HPDE6-E6E7 (cell line): Measurements from ENCODE around the gene MED22.
A peak's percentile ranks its signal among the peaks of the same experiment; 100 is the strongest.

Source experiments
- DNase-seq: peaks from one replicate; pipeline ENCODE4 v3.0.0; 2011; ENCODE audit warnings: missing footprints; ENCODE audit errors: extremely low spot score

Gene MED22

DNA sequence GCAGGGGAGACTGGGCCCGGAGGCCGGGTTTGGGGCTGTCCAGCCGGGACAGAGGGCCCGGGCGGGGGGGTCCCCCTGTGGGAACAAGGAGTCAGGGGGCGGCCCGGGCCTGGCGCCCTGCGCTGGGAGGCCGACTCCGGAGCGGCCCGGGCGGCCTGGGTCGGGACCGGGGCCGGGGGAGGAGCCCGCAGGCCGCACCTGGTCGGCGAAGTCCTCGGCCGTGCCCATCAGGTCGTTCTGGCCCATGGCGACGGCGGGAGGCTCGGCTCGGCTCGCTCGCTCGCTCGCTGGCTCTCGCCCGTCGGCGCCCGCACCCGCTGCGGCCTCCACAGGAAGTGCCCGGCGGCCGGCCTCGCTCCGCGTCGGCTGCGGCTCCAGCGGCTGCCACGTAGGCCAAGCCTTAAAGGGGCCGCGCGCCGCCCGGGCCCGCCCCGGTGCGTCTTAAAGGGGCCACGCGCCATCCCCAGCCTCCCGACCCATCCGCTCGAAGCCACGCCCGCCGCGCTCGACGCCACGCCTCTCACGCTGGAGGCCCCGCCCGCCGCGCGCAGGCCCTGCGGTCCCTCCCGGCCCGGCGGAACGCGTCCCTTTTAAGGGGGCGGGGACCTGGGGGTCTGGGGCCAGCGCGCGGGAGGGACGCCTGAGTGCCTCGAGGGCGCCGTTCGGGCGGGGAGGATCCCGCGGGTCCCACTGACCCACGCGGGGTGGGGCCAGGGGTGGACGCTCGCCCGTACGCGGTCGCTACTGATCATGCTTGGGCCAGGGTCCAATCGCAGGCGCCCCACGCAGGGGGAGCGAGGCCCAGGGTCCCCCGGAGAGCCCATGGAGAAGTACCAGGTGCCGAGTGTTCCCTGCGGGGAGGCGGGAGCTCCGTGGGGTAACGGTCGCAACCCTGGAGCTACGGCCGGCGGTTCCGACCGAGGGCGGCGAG, 28.1 kb upstream of the MED22 start, which contains the start of the genes STKLD1 and SURF4:
Gene STKLD1 (plus strand): TSS at position 643 of the 931 bp plus-strand sequence. CDS start 108 bp downstream, at position 751.
Gene SURF4 (minus strand): TSS at position 337 of the 931 bp plus-strand sequence. CDS start 91 bp downstream, at position 246.
- peak; percentile 99 for DNase-seq

DNA sequence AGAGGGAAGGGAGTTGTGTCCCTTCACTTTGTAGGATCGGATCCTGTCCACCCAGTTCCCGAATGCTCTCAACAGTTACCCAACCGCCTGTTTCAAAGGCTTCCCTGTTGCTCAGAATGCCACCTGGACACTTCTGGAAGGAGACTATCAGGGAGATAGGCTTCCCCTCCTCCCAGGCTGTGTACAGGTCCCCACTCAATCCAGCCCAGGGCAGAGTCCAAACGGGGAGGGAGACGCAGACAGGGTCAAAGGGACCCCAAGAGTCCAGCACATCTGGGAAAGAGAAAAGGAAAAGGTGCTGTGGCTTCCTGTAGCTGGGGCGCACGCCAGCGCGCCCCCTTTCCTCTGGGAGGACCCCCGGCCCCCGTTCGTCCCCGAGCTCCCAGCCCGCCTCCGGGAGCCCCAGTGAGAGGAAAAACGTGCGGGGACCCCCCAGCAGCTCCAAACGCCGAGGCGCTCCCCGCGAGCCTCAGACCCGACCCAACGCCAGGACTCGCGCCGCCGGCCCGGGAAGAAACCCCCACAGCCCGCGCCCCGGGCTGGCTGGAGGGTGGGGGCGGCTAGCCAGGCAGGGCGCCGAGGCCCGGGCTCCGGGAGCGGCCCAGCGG, 27.3 kb upstream of the MED22 start:
- peak; percentile 35 for DNase-seq

DNA sequence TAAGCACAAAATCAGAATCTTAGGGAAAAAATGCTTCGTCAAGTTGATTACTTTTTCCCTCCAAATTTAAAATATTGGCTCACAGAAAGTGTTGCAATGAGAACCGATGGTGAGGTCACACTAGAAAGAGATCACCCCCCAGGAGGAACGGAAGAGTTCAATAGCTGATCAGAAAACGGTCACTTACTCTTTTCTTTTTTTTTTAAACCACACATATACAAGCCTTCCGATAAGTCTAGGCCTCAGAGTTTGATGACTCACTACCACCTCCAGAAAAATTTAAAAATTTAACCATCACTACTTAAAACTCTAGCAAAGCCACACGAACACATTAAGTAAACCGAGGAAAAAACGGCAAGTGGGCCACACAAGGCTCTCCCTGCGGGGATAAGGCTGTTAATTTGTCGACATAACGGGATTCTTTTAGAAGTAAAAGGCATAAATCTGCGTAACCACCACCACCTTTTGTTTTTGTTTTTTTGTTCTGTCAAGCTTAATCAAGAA, 26.7 kb upstream of the MED22 start:
- no peak for DNase-seq

DNA sequence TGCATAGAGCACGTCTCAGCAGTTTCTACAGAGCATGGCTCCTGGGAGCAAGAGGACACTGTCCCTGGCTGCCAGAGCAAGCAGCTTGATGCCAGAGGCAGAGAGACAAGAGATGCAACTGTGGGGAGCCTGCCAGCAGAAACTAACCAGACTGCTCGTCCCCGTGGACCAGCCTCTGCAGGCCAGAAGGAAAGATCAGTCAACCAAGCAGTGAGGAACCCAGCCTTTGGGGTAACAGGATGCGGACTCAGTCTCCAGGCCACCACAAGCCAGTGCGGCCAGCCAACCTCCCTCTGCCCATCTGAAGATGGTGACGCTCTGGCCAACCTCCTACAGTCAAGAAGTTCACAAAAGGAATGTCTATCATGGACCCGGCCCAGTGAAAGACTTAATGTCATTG, 24.2 kb upstream of the MED22 start:
- no peak for DNase-seq

DNA sequence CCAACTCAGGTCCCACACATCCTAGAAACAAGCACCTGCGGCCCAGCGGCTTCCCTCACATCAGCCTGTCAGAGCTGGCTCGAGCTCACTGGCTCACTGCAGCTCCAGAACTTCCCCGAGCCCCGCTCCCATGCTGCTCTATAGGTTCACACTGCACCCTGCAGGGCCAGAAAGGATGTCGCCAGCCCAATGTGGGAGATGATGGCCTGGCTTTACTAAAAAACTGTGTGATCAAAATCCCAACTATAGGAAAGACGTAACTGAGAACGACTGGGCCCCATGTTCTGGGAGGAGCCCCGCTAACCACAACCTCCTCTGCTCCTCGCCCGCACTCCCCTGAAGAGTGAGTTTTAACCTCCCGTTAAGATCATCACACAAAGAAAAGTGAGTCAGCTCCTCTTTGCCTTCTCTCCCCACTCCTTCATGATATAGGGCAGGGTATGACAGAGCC, 23.4 kb upstream of the MED22 start:
- DNase-seq = no peak

DNA sequence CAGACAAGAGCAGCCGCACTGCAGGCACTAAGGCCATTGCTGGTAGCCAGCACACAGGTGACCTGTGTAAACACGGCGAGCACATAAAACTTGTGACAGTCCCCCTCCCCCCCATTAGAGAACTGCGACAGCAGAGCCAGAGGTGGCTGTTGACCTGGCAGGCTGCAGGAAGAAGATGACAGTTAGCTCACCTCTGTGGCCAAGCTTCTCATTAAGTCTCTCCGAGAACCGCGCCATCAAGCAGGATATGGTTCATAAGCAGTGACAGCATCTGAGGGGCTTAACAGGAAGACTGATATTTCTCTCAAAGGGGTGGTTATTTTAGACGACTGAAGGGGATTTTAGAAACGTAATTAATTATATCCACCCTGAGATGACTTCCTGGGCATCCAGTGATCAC, 22.8 kb upstream of the MED22 start:
- DNase-seq = no peak

DNA sequence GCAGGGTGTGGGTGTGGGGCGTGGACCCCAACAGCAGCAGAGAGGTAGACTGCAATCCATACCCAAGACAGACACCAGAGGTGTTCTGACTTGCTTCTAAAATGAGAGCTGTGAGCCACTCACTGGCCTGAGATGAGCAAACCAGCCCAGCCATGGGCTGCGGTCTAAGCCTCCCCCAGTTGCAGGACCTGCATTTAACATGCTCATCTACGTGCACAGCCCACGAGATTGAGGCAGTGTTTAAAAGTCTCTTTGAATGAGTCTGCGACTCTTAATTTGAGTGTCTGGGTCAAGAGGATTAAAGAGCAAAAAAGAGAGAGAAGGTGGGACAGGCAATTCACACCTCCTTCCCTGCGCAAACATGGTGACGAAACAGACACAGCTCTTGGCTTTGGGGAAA, 22.0 kb upstream of the MED22 start:
- no peak for DNase-seq

DNA sequence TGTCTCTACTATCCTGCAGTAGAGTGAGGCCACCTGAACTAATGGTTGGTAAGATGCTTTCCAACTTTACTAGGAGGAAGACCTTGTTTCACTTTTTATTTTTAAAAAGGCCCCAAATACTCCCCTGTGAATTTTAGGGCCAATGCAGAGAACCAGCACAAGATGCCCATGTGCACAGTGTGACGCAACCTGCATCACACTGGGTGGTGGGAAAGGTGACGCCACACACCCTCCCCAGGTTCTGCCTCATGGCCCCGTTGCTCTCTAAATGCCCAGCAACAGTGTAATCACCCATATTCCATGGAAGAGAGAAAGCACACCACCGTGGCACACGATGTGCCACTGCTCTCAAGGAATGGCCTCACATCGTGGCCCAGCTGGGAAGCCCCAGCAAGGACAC, 21.5 kb upstream of the MED22 start:
- DNase-seq = no peak

DNA sequence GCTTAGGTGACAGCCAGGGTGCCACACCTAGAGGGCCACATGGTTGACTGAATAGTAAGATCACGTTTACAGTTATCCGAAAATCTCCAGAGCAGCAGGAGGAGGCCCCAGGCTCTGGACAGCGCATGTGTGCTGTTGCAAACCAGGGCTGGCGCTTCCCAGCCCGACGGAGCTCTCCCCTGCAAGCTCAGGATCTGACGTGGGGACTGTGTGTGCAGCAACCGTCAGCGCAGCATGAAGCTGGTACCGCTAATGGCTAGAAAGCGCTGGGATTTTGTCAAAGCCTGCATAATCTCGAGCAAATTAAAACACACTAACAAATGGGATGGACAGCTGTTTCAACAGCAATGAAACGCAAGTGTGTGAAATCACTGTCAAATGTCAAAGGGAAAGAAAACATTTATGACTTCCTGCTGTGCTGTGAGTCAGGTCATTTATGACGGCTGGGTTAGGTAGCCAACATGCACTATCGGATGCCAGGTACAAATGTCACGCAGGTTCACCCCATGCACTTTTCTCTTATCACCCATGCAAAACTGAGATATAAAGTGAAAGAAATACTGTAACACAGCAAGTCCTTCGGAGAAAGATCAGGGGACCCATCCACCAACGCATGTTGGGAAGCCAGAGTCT, 20.4 kb upstream of the MED22 start:
- DNase-seq = no peak

DNA sequence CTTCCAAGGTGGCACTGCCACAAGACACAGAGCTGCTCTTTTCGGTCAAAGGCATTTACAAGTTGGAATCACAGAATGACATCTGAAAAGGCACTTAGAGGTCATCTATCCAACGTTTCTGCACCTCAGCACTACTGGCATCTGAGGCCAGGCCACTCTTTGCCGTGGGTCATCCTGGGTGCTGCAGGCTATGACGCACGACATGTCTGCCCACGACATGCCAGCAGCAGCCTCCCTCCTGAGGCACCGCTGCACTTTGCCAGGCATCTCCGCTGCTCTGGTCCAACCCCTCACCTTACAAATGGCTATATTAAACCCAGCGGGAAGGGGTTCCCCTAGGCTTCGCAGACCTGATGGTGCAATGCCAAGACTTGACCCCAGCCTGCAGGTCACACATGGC, 19.8 kb upstream of the MED22 start:
- no peak for DNase-seq

DNA sequence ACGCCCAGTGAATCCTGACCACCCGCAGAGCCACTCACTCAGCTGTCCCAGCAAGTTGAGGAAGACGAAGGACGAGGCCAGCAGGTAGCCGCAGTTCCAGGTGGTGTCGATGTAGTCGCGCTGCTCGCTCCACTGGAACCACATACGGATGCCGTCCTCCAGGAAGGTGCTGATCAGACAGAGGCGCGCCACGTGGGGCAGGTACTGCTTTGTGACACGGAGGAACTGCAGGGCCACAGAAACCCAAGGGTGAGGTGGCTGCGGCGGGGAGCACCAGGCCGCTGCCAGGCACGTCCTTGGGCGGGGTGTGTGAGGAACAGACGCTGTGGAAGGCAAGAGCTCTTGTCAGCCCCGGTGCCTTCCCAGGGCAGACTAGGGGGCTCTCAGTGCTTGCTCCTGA, 19.3 kb upstream of the MED22 start:
- DNase-seq = no peak

DNA sequence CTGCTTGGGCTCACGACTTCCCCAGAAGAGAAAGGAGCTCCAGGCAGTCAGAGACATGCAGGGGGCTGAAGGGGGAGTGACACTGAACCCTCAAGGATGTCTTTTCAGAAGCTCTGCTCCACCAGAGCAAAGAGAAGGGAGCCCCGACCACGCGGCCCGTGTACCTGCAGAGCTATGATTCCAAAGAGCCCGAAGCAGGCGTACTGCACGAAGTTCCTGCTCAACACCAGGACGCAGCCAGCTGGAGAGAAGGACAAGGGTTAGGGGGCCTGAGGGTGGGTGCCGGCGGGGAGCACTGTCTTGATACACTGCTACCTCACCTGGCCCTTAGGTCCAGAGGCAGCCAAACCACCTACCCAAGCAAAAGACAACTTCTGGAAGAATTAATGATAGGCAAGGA, 18.5 kb upstream of the MED22 start:
- DNase-seq = no peak

DNA sequence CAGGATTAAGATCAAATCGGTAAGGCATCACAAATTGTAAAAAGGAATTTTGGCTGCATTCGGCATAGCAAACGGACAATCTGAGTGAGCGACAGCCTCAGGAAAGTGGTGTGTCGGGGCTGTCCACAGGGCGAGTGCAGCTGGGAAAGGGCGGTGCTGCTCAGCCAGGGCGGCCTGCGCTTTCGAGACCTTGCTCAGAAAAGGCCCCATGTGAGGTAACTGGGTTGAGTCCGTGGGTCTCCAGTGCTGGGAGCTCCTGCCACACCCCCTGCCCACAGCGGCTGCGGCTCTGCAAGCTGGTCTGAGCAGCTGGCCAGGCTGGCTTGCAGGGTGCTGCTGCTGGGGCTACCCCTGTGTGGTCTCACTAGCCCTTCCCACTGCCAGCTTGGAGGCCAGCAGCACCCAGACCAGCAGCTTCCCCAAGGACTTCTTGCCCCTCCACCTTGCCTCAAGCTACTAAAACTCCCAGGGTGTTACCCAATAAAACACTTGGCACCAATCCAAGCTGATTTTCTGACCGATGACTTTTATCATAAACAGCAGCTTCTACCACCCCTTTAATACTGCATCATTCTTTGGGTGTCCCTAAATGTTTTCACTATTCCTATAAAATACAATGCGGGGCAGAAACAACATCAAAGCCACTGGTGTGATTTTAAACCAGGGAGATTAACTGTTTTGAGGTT, 14.6 kb upstream of the MED22 start:
- DNase-seq = no peak

DNA sequence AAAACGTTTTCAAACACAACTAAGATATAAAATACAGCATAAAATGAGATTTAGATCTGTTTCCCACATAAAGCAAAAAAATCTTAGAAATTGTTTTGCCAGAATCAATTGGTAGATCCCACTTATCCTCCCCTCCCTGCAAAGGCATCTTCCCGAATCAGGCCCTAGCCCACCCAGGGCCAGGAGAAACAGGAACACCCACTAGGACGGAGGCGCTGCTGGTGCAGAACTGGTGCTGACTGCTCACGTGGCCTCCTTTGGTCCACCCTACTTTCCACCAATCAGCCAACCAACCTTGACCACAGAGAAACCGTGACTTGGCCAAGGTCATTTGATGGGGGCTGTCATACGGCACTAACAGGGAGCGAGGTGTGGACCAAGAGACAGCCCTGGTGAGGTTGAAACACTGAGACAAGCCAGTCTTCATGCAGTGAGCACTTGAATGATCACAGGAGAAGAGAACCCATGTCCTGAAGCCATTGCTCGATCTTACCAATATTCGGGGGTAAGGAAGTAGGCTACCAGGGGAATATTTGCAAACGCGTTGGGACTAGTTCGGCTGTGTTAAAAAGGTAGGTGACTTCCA, 13.7 kb upstream of the MED22 start:
- DNase-seq = no peak

DNA sequence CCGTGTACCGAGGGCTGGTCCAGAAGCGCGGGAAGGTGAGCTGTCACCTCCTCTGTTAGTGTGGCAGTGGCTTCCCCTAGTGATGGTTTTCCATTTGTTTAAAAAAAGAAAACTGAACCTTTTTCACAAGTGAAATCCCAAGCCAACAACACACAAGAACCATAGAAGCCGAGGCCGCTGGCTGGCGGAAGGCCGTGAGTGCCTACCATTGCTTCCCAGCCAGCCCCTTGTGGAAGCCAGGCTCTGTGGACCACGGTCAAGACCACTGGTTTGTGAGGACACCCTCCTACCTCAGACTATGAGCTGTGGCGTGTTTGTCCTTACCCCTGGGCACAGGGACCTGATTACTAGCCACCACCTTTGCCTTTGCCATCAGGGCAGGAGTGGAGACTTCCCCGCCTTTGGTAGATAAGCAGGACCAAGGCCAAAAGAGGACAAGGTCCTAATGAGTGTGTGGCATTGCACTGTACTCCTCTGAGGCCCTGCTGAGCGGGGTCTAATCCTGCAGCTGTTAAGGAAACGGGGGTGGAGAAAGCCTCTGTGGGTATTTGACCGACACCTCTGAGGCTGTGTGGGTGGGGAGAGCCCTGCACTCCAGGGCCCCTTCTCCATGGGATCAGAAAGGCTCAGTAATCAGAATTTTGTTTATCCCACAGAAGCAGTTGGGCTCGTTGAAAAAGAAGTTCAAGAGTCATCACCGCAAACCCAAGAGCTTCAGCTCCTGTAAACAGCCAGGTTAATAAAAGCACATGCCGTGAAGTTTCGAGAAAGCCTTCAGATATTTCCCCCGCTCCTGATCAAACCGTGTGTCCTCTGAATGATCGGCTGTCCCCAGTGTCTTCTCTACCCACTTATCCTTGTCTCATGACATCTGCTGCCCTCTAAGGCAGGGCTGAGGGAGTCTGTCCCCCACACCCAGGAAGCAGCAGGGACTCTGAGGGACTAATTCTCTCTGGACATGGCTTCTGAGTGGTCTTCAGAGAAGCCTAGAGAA, 12.8 kb upstream of the MED22 start:
- no peak for DNase-seq

DNA sequence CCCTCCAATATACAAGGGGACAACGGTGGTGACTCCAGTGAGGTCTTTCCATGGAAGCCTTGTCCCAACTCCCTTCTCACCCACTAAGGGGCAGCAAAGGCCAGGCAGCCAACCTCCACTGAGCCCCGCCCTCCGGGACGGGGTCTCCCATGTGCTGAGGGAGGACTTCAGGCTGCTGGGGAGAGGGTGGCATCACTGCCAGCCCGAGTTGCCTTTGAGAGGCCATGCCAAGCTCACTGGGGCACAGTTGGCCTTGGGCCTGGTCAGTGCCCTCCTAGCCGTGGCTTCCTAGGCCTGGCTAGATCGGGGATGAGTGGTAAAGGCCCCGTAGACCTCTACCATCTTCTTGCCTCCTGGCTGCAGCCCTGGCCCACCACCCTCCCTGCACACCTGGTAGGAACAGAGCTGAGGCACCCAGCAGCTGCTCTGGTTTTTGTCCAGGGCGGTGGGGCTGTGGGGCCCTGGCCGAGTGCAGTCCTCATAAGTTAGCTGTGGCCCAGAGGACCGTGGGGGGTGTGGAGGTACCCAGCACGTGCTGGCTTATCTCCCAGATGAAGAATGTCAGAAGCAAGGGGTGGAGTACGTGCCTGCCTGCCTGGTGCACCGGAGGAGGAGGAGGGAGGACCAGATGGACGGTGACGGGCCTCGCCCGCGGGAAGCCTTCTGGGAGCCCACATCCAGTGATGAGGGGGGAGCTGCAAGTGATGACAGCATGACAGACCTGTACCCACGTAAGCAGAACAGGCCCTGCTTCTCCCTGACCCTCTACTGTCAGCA, 11.7 kb upstream of the MED22 start:
- DNase-seq = no peak

DNA sequence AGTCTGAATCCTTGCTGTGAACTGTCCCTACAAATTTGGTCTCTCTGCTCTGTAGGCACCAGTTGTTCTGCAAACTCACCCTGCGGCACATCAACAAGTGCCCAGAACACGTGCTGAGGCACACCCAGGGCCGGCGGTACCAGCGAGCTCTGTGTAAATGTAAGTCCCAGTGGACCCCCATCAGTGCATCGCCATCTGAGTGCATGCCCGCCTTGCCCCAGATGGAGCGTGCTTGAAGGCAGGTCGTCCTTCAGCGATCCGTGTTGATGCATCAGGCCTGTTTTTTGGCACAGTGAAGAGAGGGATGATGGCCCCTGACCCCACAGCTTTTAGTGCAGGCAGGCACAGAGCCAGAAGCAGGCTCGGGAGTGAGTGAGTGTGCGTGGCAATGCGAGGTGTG, 9.7 kb upstream of the MED22 start:
- no peak for DNase-seq

DNA sequence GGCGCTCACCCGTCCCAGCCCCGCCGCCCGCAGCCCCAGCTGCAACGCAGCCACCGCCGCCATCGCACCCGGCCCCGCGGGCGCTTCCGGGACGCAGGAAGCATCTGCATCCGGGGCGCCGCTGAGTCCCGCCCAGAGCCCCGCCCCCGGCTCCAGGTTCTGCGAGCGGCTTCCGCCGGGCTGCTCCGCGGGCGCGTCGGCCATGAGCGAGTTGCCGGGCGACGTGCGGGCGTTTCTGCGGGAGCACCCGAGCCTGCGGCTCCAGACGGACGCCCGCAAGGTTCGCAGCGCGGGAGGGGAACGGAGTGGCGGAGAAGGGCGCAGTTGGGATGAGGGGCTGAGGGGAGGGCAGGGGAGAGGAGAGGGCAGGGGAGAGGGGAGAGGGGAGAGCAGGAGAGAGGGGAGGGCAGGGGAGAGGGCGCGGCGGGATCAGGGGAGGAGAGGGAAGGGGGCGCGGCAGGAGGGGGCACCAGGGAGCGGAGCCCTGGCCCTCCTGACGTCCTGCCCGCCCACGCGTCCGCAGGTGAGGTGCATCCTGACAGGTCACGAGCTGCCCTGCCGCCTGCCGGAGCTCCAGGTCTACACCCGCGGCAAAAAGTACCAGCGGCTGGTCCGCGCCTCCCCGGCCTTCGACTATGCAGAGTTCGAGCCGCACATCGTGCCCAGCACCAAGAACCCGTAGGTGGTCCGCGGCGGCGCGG, 8.6 kb upstream of the MED22 start, which contains the start of the genes SURF1 and SURF2:
Gene SURF1 (minus strand): TSS at position 97 of the 701 bp plus-strand sequence. CDS start 34 bp downstream, at position 63.
Gene SURF2 (plus strand): TSS at position 160 of the 701 bp plus-strand sequence. CDS start 43 bp downstream, at position 203.
- DNase-seq = peak; percentile 81
